Testis (tissue), 3 donors: ENCODE measurements around the gene PEX11A. TPM values are rescaled to one million over a fixed set of nuclear protein-coding genes. Genes with fewer than 3 reads are reported as not detected.

Source experiments
- DNase-seq: peaks from one replicate; pipeline ENCODE4 v3.0.0-alpha.2; 2019
- H3K27ac ChIP-seq, 2 donors: fragments of 200-600 bp; sonication (generic); one replicate each; pipeline ENCODE4 v1.5.1; 2019
- H3K27me3 ChIP-seq: fragments of 200-600 bp; sonication (generic); one replicate; pipeline ENCODE4 v1.5.1; 2019
- H3K36me3 ChIP-seq: fragments of 200-600 bp; sonication (generic); one replicate; pipeline ENCODE4 v1.5.1; 2017; ENCODE audit warnings: low read depth; ENCODE audit errors: missing control alignments
- H3K4me1 ChIP-seq: fragments of 200-600 bp; sonication (generic); one replicate; pipeline ENCODE4 v1.5.1; 2019
- H3K4me3 ChIP-seq, 2 donors: fragments of 200-600 bp; sonication (generic); one replicate each; pipeline ENCODE4 v1.5.1; 2017 to 2019
- H3K9me3 ChIP-seq: fragments of 200-600 bp; sonication (generic); one replicate; pipeline ENCODE4 v1.5.1; 2017
- POLR2A ChIP-seq: fragments of 450-650 bp; IDR thresholded peaks from one replicate; pipeline ENCODE4 v1.6.1; 2017; ENCODE audit warnings: antibody characterized with exemption, mild to moderate bottlenecking, moderate library complexity
- WGBS, 2 donors: methylation state at CpG; one replicate each; pipeline ENCODE4 v1.1.5; 2018; 5-methylcytosine and 5-hydroxymethylcytosine counted together
- intact Hi-C: fragments of 100-400 bp; cut with DNase I; formaldehyde crosslinking; loops from one replicate; pipeline ENCODE4 v1.15.1; 2023; ENCODE audit warnings: low total_unique reads
- polyA plus RNA-seq: library from polyadenylated mRNA; stranded (reverse); fragments of 350-450 nt; fragmentation: Illumina TruSeq; extraction: RNeasy Lipid Tissue Mini Kit (QIAGEN cat#74804); gene quantifications from one replicate; pipeline ENCODE4 v1.2.3, GENCODE V29; 2014; ENCODE audit warnings: low read depth, low replicate concordance; ENCODE audit not compliant: insufficient read depth
- total RNA-seq, 2 donors: library from RNA; depleted of rRNA; stranded (reverse); fragments of >200 nt; gene quantifications; one replicate each; pipeline ENCODE4 v1.2.3, GENCODE V29; 2016
- TF ChIP-seq, protein P1 (sequence below), 3 experiments: fragments of 450-650 bp in 2 of 3; fragments of 200-600 bp in 1 of 3; sonication (generic) in 1 of 3; IDR thresholded peaks; one replicate each; pipeline ENCODE4 v1.5.1; 2016 to 2019; ENCODE audit warnings: antibody characterized with exemption in 3 of 3, mild to moderate bottlenecking in 2 of 3, moderate library complexity in 1 of 3

The PEX11A gene
- total and polyA plus RNA-seq, 3 donors from 2014 or later = 12.3 to 31.8 (median 15.0) TPM

GRCh38 chr15:89660556-89660955 is 30.0 kb downstream of the PEX11A start:
- Histone ChIP-seq H3K36me3 (no peaks in the 10 kb centered on the region), H3K9me3 (no peaks in the 10 kb centered on the region), H3K27me3 (no peaks in the 10 kb centered on the region), H3K4me1 (peaks cover 10% of the 10 kb centered on the region), H3K27ac (no peak overlapping the region), H3K4me3 (no peak overlapping the region)
- no peak for TF ChIP-seq POLR2A
- TF ChIP-seq, protein P1, sequence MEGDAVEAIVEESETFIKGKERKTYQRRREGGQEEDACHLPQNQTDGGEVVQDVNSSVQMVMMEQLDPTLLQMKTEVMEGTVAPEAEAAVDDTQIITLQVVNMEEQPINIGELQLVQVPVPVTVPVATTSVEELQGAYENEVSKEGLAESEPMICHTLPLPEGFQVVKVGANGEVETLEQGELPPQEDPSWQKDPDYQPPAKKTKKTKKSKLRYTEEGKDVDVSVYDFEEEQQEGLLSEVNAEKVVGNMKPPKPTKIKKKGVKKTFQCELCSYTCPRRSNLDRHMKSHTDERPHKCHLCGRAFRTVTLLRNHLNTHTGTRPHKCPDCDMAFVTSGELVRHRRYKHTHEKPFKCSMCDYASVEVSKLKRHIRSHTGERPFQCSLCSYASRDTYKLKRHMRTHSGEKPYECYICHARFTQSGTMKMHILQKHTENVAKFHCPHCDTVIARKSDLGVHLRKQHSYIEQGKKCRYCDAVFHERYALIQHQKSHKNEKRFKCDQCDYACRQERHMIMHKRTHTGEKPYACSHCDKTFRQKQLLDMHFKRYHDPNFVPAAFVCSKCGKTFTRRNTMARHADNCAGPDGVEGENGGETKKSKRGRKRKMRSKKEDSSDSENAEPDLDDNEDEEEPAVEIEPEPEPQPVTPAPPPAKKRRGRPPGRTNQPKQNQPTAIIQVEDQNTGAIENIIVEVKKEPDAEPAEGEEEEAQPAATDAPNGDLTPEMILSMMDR (IDR thresholded peaks at IDR 0.05) = no peak
- intact Hi-C loops = no loop called here
- DNase-seq = no peak
- WGBS, 2 donors = 77 to 80% methylated on average over 1 to 2 of the region's 2 CpGs

- Histone ChIP-seq H3K36me3 (no peaks in the 10 kb centered on the region), H3K27ac (no peak overlapping the region), H3K9me3 (no peaks in the 10 kb centered on the region), H3K4me3 (no peak overlapping the region), H3K27me3 (no peaks in the 10 kb centered on the region), H3K4me1 (peaks cover 10% of the 10 kb centered on the region)
- intact Hi-C loops = no loop called here
- WGBS, 2 donors = 85 to 92% methylated on average over 2 of the region's 2 CpGs
- TF ChIP-seq, protein P1 (IDR thresholded peaks at IDR 0.05) = no peak
- TF ChIP-seq POLR2A = no peak
- DNase-seq = no peak
Observed at GRCh38 chr15:89659295-89659694, 31.3 kb downstream of the PEX11A start.

- WGBS, 2 donors = 87 to 88% methylated on average over 5 of the region's 5 CpGs
- Histone ChIP-seq H3K4me3 (no peak overlapping the region), H3K36me3 (no peaks in the 10 kb centered on the region), H3K27me3 (no peaks in the 10 kb centered on the region), H3K9me3 (no peaks in the 10 kb centered on the region), H3K4me1 (peaks cover 6% of the 10 kb centered on the region), H3K27ac (no peak overlapping the region)
- intact Hi-C loops = no loop called here
- DNase-seq = peak; percentile 1
- TF ChIP-seq, protein P1 (IDR thresholded peaks at IDR 0.05) = no peak
- no peak for TF ChIP-seq POLR2A
Observed at GRCh38 chr15:89657686-89658200, 32.8 kb downstream of the PEX11A start.

DNA sequence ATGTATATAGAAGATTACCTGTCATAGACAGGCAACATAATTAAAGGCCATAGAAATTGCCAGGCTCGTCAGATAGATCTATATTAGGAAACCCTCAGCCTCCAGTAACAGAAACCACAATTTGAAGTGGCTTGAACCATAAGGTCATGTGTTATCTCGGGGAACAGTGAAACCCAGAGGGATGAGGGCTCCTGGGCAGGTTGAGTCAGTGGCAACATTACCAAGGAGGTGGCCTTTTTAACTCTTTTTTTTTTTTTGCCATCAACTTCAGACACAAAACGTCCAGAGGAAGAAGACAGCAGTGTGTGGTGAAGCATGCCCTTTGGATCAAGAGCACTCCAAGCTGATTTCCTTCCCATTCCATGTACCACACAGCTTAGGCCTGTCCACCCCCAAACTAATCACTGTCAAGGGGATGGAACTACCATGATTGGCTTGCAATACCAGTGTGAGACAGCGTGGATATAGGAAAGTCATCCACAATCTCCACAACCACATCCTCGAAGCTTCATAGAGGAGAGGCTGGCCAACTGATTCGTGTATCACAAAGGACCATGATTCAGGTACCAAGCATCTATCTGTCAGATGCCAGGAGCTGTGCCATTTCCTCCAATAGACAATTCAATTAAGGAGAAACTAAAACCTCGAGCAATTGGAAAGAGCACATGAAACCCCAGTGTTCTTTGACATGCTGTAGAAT is 34.3 kb downstream of the PEX11A start:
- Histone ChIP-seq H3K36me3 (no peaks in the 10 kb centered on the region), H3K27me3 (no peaks in the 10 kb centered on the region), H3K9me3 (no peaks in the 10 kb centered on the region), H3K27ac (no peak overlapping the region), H3K4me1 (peaks cover 5% of the 10 kb centered on the region), H3K4me3 (no peak overlapping the region)
- DNase-seq = no peak
- 61 to 76% methylated on average over 6 to 7 of the region's 7 CpGs for WGBS, 2 donors
- TF ChIP-seq, protein P1 (IDR thresholded peaks at IDR 0.05) = no peak
- TF ChIP-seq POLR2A = no peak
- intact Hi-C loops = no loop called here
